HG02981 (cell line): ENCODE results near the gene PLPP4.
A peak's percentile ranks its signal among the peaks of the same experiment; 100 is the strongest.

Source experiments
- ATAC-seq: cut with Tn5 transposase; IDR thresholded peaks from one replicate; pipeline ENCODE4 v1.9.1; 2021; ENCODE audit warnings: mild to moderate bottlenecking, moderate library complexity; ENCODE audit not compliant: unreplicated experiment

Gene PLPP4

DNA sequence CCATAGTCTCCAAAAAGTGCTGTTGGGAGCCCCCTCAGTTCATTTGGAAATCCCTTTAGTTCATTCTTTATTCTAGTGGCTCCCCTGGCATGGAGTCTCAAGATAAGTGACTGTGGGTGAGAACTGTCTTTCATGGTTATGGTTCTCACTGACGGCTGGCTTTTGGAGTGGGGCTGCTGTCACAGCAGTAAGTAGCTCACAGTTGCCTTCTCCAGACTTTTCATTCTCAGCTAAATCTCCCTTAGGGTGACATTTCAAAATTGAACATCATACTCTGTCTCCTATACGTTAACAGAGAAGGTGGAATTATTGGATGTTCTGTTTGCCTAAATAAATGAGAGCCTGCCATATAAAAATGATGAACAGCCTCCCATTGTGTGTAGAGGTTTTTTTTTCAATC, 58.7 kb downstream of the PLPP4 start:
- no peak for ATAC-seq

DNA sequence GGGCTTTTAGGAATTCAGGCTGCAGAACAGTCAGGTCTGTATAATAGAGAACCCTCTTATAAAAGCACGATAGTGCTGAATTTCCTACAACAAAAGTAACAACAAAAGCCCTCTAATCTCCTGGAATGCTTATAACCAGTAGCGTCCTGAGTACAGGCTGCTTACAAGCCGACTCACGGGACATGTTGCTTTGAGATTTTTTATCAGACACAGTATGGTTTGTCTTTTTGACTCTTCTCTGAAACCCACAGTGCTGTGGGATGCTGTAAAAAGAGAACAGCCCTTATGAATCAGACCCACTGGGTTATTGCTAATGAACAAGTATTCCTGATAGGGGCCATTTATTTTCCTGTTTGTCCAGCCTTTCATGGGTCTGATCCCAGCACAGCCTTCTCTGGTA, 59.4 kb downstream of the PLPP4 start:
- no peak for ATAC-seq

DNA sequence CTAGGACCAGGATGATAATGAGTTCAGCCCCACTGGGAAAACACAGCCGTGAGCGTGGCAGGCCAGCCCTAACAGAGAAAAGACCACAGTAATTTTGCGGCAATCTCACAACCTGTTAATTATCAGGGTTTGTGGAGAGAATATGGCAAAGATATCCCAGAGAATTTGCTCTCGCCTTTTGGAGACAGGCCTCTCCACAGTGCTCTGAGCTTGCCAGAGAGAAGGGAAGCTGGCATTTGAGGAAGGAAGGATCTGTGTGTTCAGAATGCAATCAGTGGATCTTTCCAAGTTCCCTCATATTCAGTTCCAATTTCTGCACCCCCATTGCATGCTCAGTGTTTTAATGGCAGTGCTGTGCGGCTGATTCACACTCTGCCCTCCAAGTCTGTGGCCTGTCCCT, 60.2 kb downstream of the PLPP4 start:
- ATAC-seq, result no peak

DNA sequence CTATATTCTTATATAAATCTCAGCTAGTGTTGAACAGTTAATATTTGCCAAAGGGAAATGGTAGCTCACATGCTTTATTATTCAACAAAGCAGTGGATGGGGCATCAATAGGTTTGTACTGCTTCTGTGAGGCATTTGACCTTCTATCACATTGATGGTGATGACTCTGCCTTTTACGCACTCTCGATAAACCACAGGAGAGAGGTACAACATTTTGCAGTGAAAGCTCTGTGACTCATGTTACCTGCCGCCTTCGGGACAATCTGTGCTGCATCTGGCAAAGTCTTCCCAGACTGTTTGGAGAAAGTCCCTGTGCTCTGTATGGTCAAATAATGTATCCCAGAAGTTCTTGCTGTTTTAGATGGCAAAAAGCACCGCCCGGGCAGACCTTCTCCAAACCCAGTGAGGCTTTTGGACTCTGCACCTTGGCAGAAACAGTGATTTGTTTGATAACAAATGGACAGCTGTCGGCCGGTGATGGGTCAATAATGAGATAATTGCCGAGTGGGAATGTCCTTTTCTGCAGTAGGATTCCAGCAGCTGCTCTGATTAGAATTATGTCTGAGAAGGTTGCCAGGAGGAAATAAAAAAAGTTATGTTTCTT, 61.0 kb downstream of the PLPP4 start:
- ATAC-seq, result no peak

DNA sequence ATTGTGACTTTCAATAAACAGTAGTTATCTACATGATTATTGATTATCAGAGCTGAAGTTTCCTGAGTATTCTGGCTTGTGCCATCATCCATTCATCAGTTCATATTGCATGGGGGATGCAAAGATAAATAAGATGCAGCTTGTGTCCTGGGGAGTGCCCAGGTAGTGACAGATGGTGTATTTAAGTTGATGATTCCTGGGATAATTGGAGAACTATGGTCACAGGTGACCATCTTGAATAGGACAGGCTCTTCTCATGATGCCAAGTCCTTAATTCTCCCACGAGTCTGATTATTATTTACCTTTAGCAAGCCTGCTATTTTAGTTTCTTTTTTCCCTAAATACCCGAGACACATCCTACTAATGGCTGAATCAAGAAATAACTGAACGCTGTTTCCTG, 64.9 kb downstream of the PLPP4 start:
- ATAC-seq, result no peak

DNA sequence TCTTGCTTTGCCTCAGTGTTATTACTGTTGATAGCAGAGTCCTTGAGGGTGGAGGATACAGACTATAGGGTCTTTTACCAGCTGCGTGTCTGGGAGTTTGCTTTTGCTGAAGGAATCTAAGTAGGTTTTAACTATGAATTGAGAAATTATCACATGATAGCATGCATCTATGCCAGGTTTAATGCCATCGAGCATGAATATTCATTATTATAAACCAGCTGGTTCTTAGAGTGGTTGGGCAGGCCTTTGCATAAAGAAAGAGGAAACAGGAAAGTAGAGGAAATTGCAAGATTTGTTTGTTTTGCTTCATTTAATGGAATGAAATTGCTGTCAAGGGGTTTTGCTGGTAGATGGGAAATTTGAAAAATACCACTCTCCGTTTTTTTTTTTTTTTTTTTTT, 70.7 kb downstream of the PLPP4 start:
- no peak for ATAC-seq

DNA sequence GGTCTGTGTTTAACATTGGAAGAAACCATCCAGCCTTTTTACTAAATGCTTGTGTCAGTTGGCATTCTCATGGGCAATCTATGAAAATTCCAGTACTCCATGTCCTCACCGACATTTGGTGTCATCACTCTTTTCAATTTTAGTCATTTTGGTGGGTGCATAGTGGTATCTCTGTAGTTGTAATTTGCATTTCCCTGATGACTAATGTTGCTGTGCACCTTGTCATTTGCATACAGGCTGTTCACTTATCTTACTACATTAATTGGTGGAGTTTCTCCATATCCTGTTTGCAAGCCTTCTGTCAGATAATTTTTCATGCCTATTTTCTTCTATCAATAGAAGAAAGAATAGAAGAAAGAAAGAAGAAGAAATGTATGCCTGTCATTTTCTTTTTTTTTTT, 73.7 kb downstream of the PLPP4 start:
- peak; percentile 45 for ATAC-seq

DNA sequence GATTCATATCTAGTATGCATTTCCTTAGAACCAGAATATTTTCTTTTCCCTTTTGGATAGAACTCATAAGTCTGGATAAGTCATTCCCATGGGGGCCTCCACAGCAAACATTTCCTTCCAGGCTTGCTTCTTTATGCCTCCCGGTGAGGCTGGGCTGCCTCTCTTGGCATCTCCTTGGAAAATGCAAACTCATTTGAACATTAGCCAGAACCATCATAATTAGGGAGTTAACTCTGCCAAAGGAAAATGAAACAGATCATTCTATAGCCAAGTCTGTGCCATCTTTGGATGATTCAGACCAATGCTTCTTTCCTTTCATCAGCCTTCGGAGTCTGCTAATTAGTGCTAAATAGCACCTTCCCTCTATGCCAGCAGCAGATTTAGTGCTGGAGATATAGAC, 81.1 kb downstream of the PLPP4 start:
- no peak for ATAC-seq

DNA sequence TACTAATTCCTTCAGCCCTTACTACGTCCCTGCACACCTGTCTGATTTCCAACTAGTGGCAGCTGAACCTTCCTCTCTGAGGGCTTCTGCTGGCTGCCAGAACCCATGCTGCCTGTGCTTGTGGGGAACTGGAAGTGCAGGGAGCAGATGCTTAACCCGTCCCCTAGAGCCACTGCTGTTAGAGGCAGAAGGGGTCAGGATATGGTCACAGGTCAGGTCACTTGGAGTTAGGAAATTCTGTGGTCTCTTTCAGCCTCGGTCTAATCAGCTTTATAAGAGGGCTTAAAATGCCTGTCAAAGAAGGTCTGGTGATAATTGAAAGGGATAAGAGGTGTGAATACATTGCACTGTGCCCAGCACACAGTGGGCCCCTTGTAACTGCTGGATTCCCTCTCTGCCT, 82.0 kb downstream of the PLPP4 start:
- ATAC-seq, result no peak

DNA sequence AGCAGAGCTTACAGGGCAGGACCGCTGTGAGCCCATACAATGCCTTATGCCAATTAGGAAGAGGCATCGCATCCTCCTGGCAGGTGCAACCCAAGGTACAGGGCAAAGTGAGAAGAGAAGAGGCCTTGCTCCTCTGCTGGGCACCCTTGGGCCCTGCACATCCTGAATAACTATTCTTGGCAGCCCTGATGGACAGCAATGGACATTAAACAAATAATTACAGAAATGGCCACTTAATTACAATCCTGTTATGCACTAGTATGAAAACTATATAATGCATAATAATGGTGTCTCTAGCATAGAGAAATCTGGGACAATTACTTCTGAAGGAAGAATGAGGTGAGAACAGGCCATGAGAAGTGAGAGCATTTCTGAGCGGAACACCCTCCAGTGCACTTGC, 83.5 kb downstream of the PLPP4 start:
- no peak for ATAC-seq

DNA sequence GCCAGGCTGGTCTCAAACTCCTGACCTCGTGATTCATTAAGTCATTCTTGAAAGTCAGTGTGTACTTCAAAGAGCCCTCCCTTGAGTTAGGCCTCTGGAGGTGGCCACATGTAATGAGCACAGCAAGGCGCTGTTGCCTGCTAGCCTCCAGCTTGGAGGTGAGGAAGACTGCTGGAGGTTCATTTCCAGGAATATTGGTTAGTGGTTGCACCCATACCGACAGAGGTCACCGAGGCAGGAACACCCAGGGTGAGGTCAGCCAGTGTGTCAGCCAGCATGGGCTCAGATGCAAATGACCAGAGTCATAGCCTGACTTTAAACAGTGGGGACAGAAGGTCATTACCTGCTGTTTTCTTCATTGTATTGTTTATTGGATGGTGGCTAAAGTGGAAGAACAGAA, 85.0 kb downstream of the PLPP4 start:
- no peak for ATAC-seq

DNA sequence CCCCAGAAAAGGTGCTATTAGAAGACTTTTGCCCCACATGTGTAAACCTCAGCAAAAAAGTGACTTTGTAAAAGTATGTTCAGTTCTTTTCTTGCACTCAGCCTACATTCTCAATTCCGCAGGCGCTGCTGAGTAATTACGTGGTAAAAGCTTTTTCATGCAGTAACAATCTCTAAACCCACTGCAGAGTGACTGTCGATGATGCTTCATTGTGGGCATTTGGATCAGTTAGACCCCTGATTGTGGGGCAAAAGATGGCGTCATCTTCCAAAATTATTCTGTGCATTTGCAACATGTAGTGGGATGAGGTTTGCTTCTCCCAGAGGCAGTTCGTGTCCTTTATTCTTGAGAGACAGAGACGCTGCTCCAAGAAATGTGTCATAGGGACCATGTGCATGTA, 85.6 kb downstream of the PLPP4 start:
- ATAC-seq, result no peak

DNA sequence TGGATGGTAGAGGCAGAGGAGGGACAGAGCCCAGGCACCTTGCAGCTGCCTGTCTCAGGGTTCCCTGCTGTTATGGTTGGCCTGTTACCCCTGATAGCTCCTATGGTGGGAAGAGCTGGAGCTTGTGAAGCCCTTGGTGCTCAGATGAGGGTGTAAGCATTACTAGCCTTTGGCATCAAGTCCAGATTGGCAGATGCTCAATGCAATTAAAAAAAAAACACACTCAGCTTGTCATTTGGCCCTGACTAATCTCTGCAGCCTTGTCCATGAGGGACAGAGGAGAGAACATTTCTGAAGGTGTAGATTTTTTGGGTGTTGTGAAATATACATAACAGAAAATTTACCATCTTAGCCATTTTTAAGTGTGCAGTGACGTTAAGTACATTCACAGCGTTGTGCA, 86.3 kb downstream of the PLPP4 start:
- no peak for ATAC-seq

DNA sequence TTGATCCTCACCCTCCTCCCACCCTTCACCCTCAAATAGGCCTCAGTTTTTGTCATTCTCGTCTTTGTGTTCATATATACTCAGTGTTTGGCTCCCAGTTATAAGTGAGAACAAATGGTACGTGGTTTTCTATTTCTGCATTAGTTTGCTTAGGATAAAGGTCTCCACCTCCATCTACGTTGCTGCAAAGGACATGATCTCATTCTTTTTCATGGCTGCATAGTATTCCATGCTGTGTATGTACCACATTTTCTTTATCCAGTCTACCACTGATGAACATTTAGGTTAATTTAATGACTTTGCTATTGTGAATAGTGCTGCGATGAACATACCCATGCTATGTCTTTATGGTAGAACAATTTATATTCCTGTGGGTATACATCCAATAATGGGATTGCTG, 91.2 kb downstream of the PLPP4 start:
- no peak for ATAC-seq

DNA sequence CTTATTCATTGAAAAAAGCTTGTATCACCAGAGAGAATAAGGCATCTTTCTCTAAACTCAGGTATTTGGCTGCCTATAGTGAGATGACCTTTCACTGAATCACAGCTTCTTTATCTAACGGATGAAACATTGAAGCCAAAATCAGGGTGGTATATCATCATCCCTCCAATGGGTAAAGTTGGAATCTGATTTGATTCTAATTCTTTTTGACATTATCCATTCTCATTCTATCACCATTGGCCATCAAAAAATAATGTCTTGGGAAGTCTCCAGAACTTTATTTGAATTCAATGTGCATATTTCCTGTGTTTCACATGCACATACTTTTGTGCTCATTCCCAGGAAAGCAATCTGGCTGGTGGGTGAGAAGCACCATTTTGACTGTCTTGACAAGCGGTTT, 95.2 kb downstream of the PLPP4 start:
- no peak for ATAC-seq

DNA sequence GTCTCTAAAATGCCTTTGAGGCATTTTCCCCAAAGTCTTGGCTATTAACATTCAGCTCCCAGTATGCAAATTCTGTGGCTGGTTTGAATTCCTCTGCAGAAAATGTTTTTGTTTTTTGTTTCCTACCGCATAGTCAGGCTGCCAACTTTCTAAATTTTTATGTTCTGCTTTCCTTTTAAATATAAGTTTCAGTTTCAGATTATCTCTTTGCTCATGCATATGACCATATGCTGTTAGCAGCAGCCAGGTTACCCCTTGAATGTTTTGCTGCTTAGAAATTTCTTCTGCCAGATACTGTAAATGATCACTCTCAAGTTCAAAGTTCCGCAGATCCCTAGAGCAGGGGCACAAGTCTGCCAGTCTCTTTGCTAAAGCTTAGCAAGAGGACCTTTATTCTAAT, 96.9 kb downstream of the PLPP4 start:
- no peak for ATAC-seq

DNA sequence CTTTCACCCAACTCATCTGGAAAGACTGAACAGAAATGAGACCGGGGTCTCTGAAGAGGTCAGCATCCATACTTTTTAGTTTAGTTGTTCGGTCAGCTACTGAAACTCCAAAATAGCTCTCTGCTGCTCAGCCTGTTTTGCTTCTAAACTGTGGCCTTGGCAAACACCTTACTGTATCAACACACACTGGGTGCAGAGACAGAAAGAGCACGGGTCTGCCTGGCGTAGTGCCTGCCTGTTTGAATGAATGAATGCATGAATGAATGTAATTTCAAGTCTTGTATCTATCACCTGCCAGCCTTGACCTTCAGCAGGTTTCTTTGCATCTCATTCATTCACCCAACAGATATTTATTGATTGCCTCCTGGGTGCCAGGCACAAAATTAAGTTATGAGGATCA, 98.4 kb downstream of the PLPP4 start:
- no peak for ATAC-seq

DNA sequence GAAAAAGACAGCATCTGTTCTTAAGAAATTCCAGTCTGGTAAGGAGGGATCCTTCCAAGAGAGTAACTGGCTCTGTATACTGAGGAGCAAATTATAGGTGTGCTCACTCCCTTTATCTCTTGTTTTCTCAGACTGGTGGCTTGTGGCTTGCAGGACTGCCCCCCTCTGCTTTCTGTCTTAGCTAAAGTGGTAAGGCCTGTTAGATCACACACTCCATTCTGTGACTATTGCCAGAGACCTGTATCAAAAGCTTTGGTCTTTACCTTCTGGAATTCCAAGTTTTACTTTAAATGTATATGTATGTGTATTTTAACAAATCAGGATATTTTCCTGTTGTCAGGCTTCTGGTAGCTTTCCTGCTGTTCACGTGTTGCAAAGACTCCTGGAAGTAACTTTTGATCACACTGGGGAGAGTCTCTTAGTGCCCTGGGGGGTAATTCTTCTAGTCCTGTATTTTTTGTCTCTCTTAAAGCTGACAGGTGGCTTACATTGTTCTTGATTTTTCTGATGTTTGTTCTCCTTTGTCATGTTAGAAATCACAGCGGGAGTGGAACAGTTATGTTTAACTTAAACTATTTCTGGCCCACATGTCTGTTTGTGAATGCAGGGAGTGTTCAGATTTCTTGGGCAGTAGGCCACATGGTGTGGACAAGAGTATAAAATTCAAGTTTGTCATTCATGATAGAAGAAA, 99.0 kb downstream of the PLPP4 start:
- ATAC-seq, result no peak

DNA sequence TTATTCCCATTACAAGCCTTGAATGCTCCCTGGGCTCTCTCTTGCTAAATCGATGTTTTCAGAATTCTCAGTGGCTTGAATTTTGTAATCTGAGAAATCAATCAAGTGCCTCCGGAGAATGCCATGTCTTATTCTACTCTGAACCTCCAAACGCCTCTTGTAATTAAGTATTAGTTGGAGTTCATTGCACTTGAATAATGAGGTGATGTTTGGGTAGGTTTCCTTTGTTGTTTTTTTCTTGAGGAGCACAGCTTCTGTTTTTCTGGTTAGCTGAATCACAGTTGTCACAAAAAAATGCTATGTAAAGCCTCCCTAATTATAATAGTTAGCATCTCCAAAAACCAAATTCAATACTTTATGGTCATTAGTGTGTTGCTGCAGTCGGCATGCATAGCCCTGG, 100.3 kb downstream of the PLPP4 start:
- ATAC-seq, result no peak

DNA sequence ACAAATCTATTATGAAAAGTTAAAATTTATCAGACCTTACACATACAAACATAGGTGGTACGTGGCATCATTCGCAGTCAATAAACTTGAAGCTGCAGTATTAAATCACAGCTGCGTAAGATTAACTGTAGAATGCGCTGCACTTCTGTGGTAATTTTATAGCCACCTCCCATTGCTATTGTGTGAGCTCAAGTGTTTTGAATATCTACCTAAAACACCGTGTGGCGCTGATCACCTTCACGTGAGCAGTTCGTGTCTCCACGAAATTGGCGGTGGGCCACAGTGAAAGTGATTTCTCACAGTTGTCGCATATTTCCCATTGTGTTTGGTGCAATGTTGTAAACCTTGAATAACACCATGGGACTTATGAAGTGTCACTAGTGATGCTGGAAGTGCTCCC, 102.8 kb downstream of the PLPP4 start:
- no peak for ATAC-seq

DNA sequence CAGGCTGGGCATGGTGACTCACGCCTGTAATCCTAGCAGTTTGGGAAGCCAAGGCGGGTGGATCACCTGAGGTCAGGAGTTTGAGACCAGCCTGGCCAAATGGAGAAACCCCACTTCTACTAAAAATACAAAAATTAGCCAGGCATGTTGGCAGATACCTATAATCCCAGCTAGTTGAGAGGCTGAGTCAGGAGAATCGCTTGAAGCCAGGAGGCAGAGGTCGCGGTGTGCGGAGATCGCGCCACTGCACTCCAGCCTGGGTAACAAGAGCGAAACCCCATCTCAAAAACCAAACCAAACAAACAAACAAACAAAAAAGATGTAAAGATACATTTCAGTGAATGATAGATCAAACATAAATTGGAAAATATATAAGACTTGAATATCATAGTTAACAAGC, 105.9 kb downstream of the PLPP4 start:
- ATAC-seq, result no peak

DNA sequence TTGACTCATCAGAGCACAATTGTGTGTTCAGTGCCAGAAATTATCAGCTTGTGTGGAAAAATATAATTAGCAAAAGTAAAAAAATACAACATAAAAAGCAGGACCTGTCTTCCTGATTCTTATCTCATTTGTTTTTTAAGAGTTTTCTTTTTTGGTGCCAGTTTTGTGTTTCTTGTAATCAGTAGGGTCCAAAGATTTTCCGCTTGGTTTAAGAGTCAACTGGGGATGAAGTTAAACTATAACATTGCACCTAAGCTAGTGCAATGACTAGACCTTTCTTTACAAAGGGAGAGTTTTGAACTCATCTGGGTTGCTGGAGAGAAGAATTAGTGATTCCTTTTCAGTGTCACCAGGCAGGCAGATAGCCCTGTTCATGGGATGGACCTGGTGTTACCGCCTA, 113.4 kb downstream of the PLPP4 start:
- no peak for ATAC-seq

DNA sequence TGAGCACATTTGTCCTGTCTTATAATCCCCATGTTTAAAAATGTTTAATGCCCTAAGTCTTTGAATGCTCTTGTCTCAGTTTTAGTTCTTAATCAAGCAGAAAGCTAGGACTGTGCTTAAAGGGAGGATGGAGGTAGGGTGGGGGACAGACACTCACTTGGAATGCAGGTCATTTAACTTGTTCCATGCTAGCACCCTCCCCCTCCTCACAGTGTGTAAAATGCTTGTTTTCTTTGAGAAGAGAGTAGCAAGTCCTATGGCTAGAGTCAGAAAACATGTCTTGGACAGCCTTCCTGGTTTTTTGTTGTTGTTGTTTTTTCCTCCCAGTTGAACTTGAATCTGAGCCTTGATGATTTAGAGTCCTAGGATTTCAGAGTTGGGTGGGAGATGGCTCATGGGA, 114.2 kb downstream of the PLPP4 start:
- no peak for ATAC-seq
